H1 (cell line): ENCODE results near the gene RIMBP2. TPM values are rescaled to one million over a fixed set of nuclear protein-coding genes. Genes with fewer than 3 reads are reported as not detected.

ENCODE experiments used
- CTCF ChIA-PET: fragments of 300-600 bp; sonication (Branson Sonifier 250); formaldehyde crosslinking; loops from one replicate; lab custom pipeline; 2021; ENCODE audit not compliant: partially characterized antibody; lab: Charles Lee
- POLR2A ChIA-PET: fragments of 300-600 bp; sonication (Branson Sonifier 250); formaldehyde crosslinking; loops from one replicate; lab custom pipeline; 2021; ENCODE audit warnings: inconsistent platforms; ENCODE audit not compliant: partially characterized antibody; lab: Charles Lee
- DNase-seq, 2 experiments: peaks; one replicate each; pipeline versions ENCODE4 v3.0.0 to v3.0.0-alpha.2; 2010 to 2022; ENCODE audit warnings: low spot score in 2 of 2, low read depth in 1 of 2, mixed read lengths in 1 of 2
- FAIRE-seq: peaks from 2 replicates; lab custom pipeline; 2011; peaks lifted over from hg19 to GRCh38; lab: Jason Lieb, UNC
- H2AFZ ChIP-seq: 2 replicates; pipeline ENCODE4 v1.8.1; 2012; ENCODE audit warnings: low read length, inconsistent platforms
- H2AK5ac ChIP-seq: 2 replicates; pipeline ENCODE4 v1.6.1; 2013; ENCODE audit warnings: low read depth, low read length
- H2BK120ac ChIP-seq: replicated peaks from 2 replicates; pipeline ENCODE3; 2013; ENCODE audit warnings: low read depth, low read length, inconsistent platforms
- H2BK12ac ChIP-seq: 2 replicates; pipeline ENCODE4 v1.6.1; 2013; ENCODE audit warnings: low read depth, low read length
- H2BK15ac ChIP-seq: 2 replicates; pipeline ENCODE4 v1.6.1; 2013; ENCODE audit warnings: low read length
- H2BK20ac ChIP-seq: 2 replicates; pipeline ENCODE4 v1.6.1; 2013; ENCODE audit warnings: low read length
- H2BK5ac ChIP-seq: 2 replicates; pipeline ENCODE4 v1.6.1; 2013; ENCODE audit warnings: low read depth, low read length
- H3K14ac ChIP-seq: 2 replicates; pipeline ENCODE4 v1.6.1; 2013; ENCODE audit warnings: inconsistent platforms; ENCODE audit not compliant: insufficient read length
- H3K18ac ChIP-seq: 2 replicates; pipeline ENCODE4 v1.6.1; 2013; ENCODE audit warnings: low read length; ENCODE audit errors: extremely low read depth
- H3K23ac ChIP-seq: 2 replicates; pipeline ENCODE4 v1.6.1; 2013; ENCODE audit warnings: inconsistent platforms; ENCODE audit not compliant: insufficient read length
- H3K23me2 ChIP-seq: 2 replicates; pipeline ENCODE4 v1.6.1; 2013; ENCODE audit warnings: low read depth, low read length
- H3K27ac ChIP-seq: 2 replicates; pipeline ENCODE4 v1.6.1; 2011; ENCODE audit warnings: low read depth, low read length, inconsistent platforms
- H3K27me3 ChIP-seq, 4 experiments: replicated peaks in 1 of 4; 1 replicate in 1 of 4; 2 replicates in 3 of 4; pipeline versions ENCODE4 v1.6.1 to v1.8.1; 2011 to 2013; ENCODE audit warnings: low read length in 3 of 4, mild to moderate bottlenecking in 3 of 4, inconsistent platforms in 2 of 4, mixed read lengths in 2 of 4, moderate library complexity in 1 of 4; ENCODE audit not compliant: control insufficient read depth in 3 of 4, insufficient read depth in 3 of 4; ENCODE audit errors: extremely low read depth in 1 of 4
- H3K36me3 ChIP-seq, 4 experiments: 2 replicates each; pipeline versions ENCODE4 v1.6.1 to v1.8.1; 2011 to 2013; ENCODE audit warnings: mild to moderate bottlenecking in 4 of 4, low read length in 3 of 4, moderate library complexity in 2 of 4, control low read depth in 1 of 4, inconsistent platforms in 1 of 4; ENCODE audit not compliant: insufficient read depth in 4 of 4, control insufficient read depth in 2 of 4
- H3K4ac ChIP-seq: replicated peaks from 2 replicates; pipeline ENCODE3; 2013; ENCODE audit warnings: low read length, low read depth, mixed read lengths, inconsistent platforms; ENCODE audit not compliant: insufficient read length
- H3K4me1 ChIP-seq, 4 experiments: replicated peaks in 1 of 4; 1 replicate in 1 of 4; 2 replicates in 3 of 4; pipeline versions ENCODE4 v1.6.1 to v1.8.1; 2011 to 2013; ENCODE audit warnings: low read length in 3 of 4, inconsistent platforms in 2 of 4, mixed read lengths in 1 of 4; ENCODE audit not compliant: insufficient read depth in 4 of 4, control insufficient read depth in 3 of 4
- H3K4me2 ChIP-seq, 2 experiments: 2 replicates each; pipeline versions ENCODE4 v1.6.1 to v1.8.1; 2011 to 2013; ENCODE audit warnings: low read depth in 2 of 2, low read length in 2 of 2, control low read depth in 1 of 2, inconsistent platforms in 1 of 2, mild to moderate bottlenecking in 1 of 2; ENCODE audit not compliant: insufficient read depth in 1 of 2
- H3K4me3 ChIP-seq, 4 experiments: fragments of 200-600, 300-600 bp in 1 of 4; sonication (generic), shearing (Covaris generic), sonication (Bioruptor Twin) in 1 of 4; 2 replicates each; pipeline versions ENCODE4 v1.5.1 to v1.8.1; 2011 to 2016; ENCODE audit warnings: low read length in 4 of 4, low read depth in 3 of 4, control low read depth in 2 of 4, inconsistent platforms in 2 of 4, mild to moderate bottlenecking in 2 of 4, mixed read lengths in 1 of 4, moderate library complexity in 1 of 4; ENCODE audit not compliant: insufficient read depth in 2 of 4; ENCODE audit errors: extremely low read depth in 1 of 4
- H3K56ac ChIP-seq: replicated peaks from 2 replicates; pipeline ENCODE3; 2013; ENCODE audit warnings: low read depth, mild to moderate bottlenecking, mixed read lengths, low read length, inconsistent platforms; ENCODE audit not compliant: insufficient read length
- H3K79me1 ChIP-seq: 2 replicates; pipeline ENCODE4 v1.6.1; 2013; ENCODE audit warnings: low read depth, low read length, control low read depth
- H3K79me2 ChIP-seq, 2 experiments: 2 replicates each; pipeline versions ENCODE4 v1.6.1 to v1.8.1; 2012 to 2013; ENCODE audit warnings: low read length in 2 of 2, mild to moderate bottlenecking in 2 of 2, inconsistent platforms in 1 of 2; ENCODE audit not compliant: insufficient read depth in 2 of 2, control insufficient read depth in 1 of 2
- H3K9ac ChIP-seq, 4 experiments: replicated peaks in 1 of 4; 1 replicate in 1 of 4; 2 replicates in 3 of 4; pipeline versions ENCODE4 v1.6.1 to v1.8.1; 2011 to 2013; ENCODE audit warnings: low read depth in 3 of 4, low read length in 3 of 4, control low read depth in 2 of 4, mild to moderate bottlenecking in 2 of 4, moderate library complexity in 2 of 4, inconsistent platforms in 1 of 4; ENCODE audit errors: extremely low read depth in 1 of 4
- H3K9me3 ChIP-seq, 2 experiments: 2 replicates each; pipeline versions ENCODE4 v1.6.1 to v1.8.1; 2012 to 2013; ENCODE audit warnings: mild to moderate bottlenecking in 2 of 2, moderate library complexity in 2 of 2, control low read depth in 1 of 2, inconsistent platforms in 1 of 2, low read depth in 1 of 2, low read length in 1 of 2, mixed read lengths in 1 of 2; ENCODE audit not compliant: insufficient read depth in 2 of 2
- H4K20me1 ChIP-seq, 2 experiments: replicated peaks in 1 of 2; 2 replicates each; pipeline versions ENCODE3 to v1.8.1; 2011 to 2013; ENCODE audit warnings: inconsistent platforms in 2 of 2, low read length in 2 of 2, mild to moderate bottlenecking in 1 of 2; ENCODE audit not compliant: insufficient read depth in 2 of 2, control insufficient read depth in 1 of 2
- H4K5ac ChIP-seq: 2 replicates; pipeline ENCODE4 v1.6.1; 2013; ENCODE audit warnings: low read length, low read depth, mixed read lengths, inconsistent platforms; ENCODE audit not compliant: insufficient read length
- H4K8ac ChIP-seq: 2 replicates; pipeline ENCODE4 v1.8.0; 2013; ENCODE audit warnings: mild to moderate bottlenecking, moderate library complexity, low read length, inconsistent platforms; ENCODE audit not compliant: insufficient read depth; ENCODE audit errors: extremely low read depth
- H4K91ac ChIP-seq: replicated peaks from 2 replicates; pipeline ENCODE3; 2013; ENCODE audit warnings: low read length, mixed read lengths, inconsistent platforms; ENCODE audit not compliant: insufficient read length
- ATF3 ChIP-seq: IDR thresholded peaks from 2 replicates; pipeline ENCODE4 v1.6.1; 2011; ENCODE audit warnings: low read depth, mild to moderate bottlenecking, low read length; ENCODE audit not compliant: insufficient read depth
- BACH1 ChIP-seq: IDR thresholded peaks from 2 replicates; pipeline ENCODE4 v1.6.1; 2012; ENCODE audit warnings: low read length, improper control_type of control experiment
- CEBPB ChIP-seq: IDR thresholded peaks from 2 replicates; pipeline ENCODE4 v1.6.1; 2012; ENCODE audit warnings: low read depth, low read length
- CHD2 ChIP-seq: IDR thresholded peaks from 2 replicates; pipeline ENCODE4 v1.6.1; 2012; ENCODE audit warnings: low read length, improper control_type of control experiment
- HDAC2 ChIP-seq, 2 experiments: fragments of 300-600 bp in 1 of 2; sonication (generic) in 1 of 2; IDR thresholded peaks; 2 replicates each; pipeline ENCODE4 v1.6.1; 2011 to 2012; ENCODE audit warnings: low read depth in 2 of 2, low read length in 2 of 2, mild to moderate bottlenecking in 2 of 2, moderate library complexity in 2 of 2, borderline replicate concordance in 1 of 2, inconsistent platforms in 1 of 2
- KDM1A ChIP-seq: fragments of 200-600, 300-600 bp; sonication (generic); IDR thresholded peaks from 2 replicates; pipeline ENCODE4 v1.7.1; 2016; ENCODE audit warnings: mild to moderate bottlenecking, low read length, borderline replicate concordance
- KDM4A ChIP-seq: IDR thresholded peaks from one replicate; pipeline ENCODE4 v1.7.1; 2012; ENCODE audit warnings: low read depth, mild to moderate bottlenecking, moderate library complexity, low read length, inconsistent platforms; ENCODE audit not compliant: severe bottlenecking
- KDM5A ChIP-seq: fragments of 200-600 bp; IDR thresholded peaks from 2 replicates; pipeline ENCODE4 v1.7.1; 2012; ENCODE audit warnings: mild to moderate bottlenecking, low read length, inconsistent platforms, mixed read lengths
- RNF2 ChIP-seq: fragments of 200-900, 300-1000 bp; sonication (generic); IDR thresholded peaks from 2 replicates; pipeline ENCODE4 v1.7.1; 2016; ENCODE audit warnings: borderline replicate concordance, low read depth, mild to moderate bottlenecking, antibody characterized with exemption, low read length; ENCODE audit not compliant: poor library complexity, severe bottlenecking; ENCODE audit errors: missing control alignments
- SIX5 ChIP-seq: IDR thresholded peaks from 2 replicates; pipeline ENCODE4 v1.6.1; 2011; ENCODE audit warnings: mild to moderate bottlenecking, low read depth, low read length
- WGBS, 2 experiments: shearing (Covaris generic) in 1 of 2; methylation state at CpG; one replicate each; pipeline versions ENCODE4 v1.1.6 to v1.1.7; 2013 to 2015; ENCODE audit warnings: low lambda C conversion rate in 2 of 2, mixed read lengths in 2 of 2, inconsistent platforms in 1 of 2, low coverage in 1 of 2, missing lambda C conversion rate in 1 of 2; ENCODE audit not compliant: insufficient replicate concordance in 2 of 2, insufficient coverage in 1 of 2, insufficient read length in 1 of 2; ENCODE audit errors: extremely low coverage in 1 of 2, missing lambda C conversion rate in 1 of 2; 5-methylcytosine and 5-hydroxymethylcytosine counted together
- polyA plus RNA-seq, 7 experiments: library from polyadenylated mRNA; depleted of rRNA in 3 of 7; stranded (reverse) in 5 of 7; unstranded in 2 of 7; fragments of >200 nt in 5 of 7; fragments of 200-250 nt in 2 of 7; gene quantifications; 1 replicate in 5 of 7; 2 replicates in 1 of 7; 4 replicates in 1 of 7; pipeline versions ENCODE4 v1.2.1 to v1.2.3, GENCODE V29; 2011 to 2013; ENCODE audit warnings: missing spikeins in 2 of 7, mixed read lengths in 2 of 7
- total RNA-seq: library from RNA; stranded (reverse); fragmentation: NEBNext Ultra II Directional; extraction: Animal tissue kit (Norgen Biotek cat#: 25700); gene quantifications from 2 replicates; pipeline ENCODE4 v1.2.1, GENCODE V29; 2021
- TF ChIP-seq, protein P1 (sequence below), 3 experiments: IDR thresholded peaks; 1 replicate in 2 of 3; 2 replicates in 1 of 3; pipeline versions ENCODE4 v1.5.1 to v1.6.1; 2011; ENCODE audit warnings: low read length in 3 of 3, mild to moderate bottlenecking in 3 of 3, inconsistent platforms in 2 of 3, low read depth in 1 of 3, moderate library complexity in 1 of 3; ENCODE audit not compliant: insufficient read depth in 1 of 3; ENCODE audit errors: control extremely low read depth in 1 of 3

Gene RIMBP2
- total and polyA plus RNA-seq, 2 of the 8 experiments (the other 6 are each of a cell fraction or from before 2014, with no cell fraction given): 0.18 to 0.65 TPM

- no peak overlapping the region for H3K23ac ChIP-seq
- no peaks in the 10 kb centered on the region for H3K79me1 ChIP-seq
- H3K4me2 ChIP-seq: no peak overlapping the region
- H3K36me3 ChIP-seq: no peaks in the 10 kb centered on the region
- no peak overlapping the region for H2BK15ac ChIP-seq
- no peaks in the 10 kb centered on the region for H3K27me3 ChIP-seq
- H3K4me3 ChIP-seq: no peak overlapping the region
- no peaks in the 10 kb centered on the region for H3K4me1 ChIP-seq
- H3K14ac ChIP-seq: no peak overlapping the region
- ChIA-PET POLR2A (no interaction called here), CTCF (interaction anchor here (1.0 kb wide), 1 partner anchor 55 kb away, joined by 3 read pairs; no protein-coding TSS in a partner anchor)
- WGBS, 2 experiments: 83% methylated on average over 14 of the region's 14 CpGs; no CpG with 5 or more reads in 1 of the 2 experiments
- H3K27ac ChIP-seq: no peak overlapping the region
- no peak overlapping the region for H4K91ac ChIP-seq
- no peak overlapping the region for H2BK5ac ChIP-seq
- no peak overlapping the region for H4K5ac ChIP-seq
- no peak overlapping the region for H3K18ac ChIP-seq
- no peak overlapping the region for H2BK120ac ChIP-seq
- no peak overlapping the region; the same call in none of the 2 replicates for H4K8ac ChIP-seq
- no peaks in the 10 kb centered on the region for H3K79me2 ChIP-seq
- H2BK12ac ChIP-seq: no peak overlapping the region
- no peak overlapping the region for H3K4ac ChIP-seq
- no peaks in the 10 kb centered on the region for H3K9me3 ChIP-seq
- no peak overlapping the region for H2BK20ac ChIP-seq
- H2AFZ ChIP-seq: no peak overlapping the region
- no peak overlapping the region for H3K9ac ChIP-seq
- no peak overlapping the region for H2AK5ac ChIP-seq
- DNase-seq: no peak
- no peak overlapping the region for H3K56ac ChIP-seq
- FAIRE-seq: no peak
- H3K23me2 ChIP-seq: no peaks in the 10 kb centered on the region
- no peaks in the 10 kb centered on the region for H4K20me1 ChIP-seq
- TF ChIP-seq BACH1 (no peak), KDM1A (no peak), KDM5A (no peak), CEBPB (no peak), SIX5 (no peak), RNF2 (no peak), CHD2 (no peak), KDM4A (no peak), ATF3 (no peak), HDAC2 (IDR thresholded peaks at IDR 0.05; ENCODE audit: borderline replicate concordance in 1 of 2, low read depth in 2 of 2, low read length in 2 of 2) (no peak)
- TF ChIP-seq, protein P1, sequence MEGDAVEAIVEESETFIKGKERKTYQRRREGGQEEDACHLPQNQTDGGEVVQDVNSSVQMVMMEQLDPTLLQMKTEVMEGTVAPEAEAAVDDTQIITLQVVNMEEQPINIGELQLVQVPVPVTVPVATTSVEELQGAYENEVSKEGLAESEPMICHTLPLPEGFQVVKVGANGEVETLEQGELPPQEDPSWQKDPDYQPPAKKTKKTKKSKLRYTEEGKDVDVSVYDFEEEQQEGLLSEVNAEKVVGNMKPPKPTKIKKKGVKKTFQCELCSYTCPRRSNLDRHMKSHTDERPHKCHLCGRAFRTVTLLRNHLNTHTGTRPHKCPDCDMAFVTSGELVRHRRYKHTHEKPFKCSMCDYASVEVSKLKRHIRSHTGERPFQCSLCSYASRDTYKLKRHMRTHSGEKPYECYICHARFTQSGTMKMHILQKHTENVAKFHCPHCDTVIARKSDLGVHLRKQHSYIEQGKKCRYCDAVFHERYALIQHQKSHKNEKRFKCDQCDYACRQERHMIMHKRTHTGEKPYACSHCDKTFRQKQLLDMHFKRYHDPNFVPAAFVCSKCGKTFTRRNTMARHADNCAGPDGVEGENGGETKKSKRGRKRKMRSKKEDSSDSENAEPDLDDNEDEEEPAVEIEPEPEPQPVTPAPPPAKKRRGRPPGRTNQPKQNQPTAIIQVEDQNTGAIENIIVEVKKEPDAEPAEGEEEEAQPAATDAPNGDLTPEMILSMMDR (IDR thresholded peaks at IDR 0.05; ENCODE audit: control extremely low read depth in 1 of 3, insufficient read depth in 1 of 3, low read depth in 1 of 3, low read length in 3 of 3): no peak
Measured at GRCh38 chr12:130391186-130391585, 324.9 kb downstream of the RIMBP2 start.
